IMR-90 (cell line): ENCODE results near the gene LHPP. TPM values are rescaled to one million over a fixed set of nuclear protein-coding genes. Genes with fewer than 3 reads are reported as not detected.

Experiments
- ATAC-seq: fragments of 200-7000 bp; cut with Tn5 transposase; 2 replicates; pipeline ENCODE4 v1.9.1; 2020; ENCODE audit warnings: low read depth, mild to moderate bottlenecking, moderate library complexity
- BruUV-seq: library from RNA; stranded (reverse); fragments of 400-500 nt; replicated peaks from 2 replicates; lab custom pipeline; 2021; lab: Mats Ljungman, UMichigan
- CTCF ChIA-PET: fragments of 300-600 bp; formaldehyde crosslinking; extraction: SDS; loops from one replicate; lab custom pipeline; 2021; ENCODE audit warnings: antibody characterized with exemption; lab: Yijun Ruan, JAX
- POLR2A ChIA-PET: fragments of 300-600 bp; sonication (Branson Sonifier 250); formaldehyde crosslinking; loops from one replicate; lab custom pipeline; 2022; ENCODE audit warnings: antibody characterized with exemption; ENCODE audit not compliant: unreplicated experiment; lab: Charles Lee
- DNase-seq: peaks from one replicate; pipeline ENCODE4 v3.0.0; 2013
- H2AFZ ChIP-seq: replicated peaks from 2 replicates; pipeline ENCODE3; 2013; ENCODE audit warnings: low read length, mild to moderate bottlenecking; ENCODE audit not compliant: poor library complexity
- H2AK5ac ChIP-seq: 2 replicates; pipeline ENCODE4 v1.6.1; 2013; ENCODE audit warnings: low read depth, low read length, inconsistent platforms
- H2AK9ac ChIP-seq: replicated peaks from 2 replicates; pipeline ENCODE3; 2013; ENCODE audit warnings: mild to moderate bottlenecking, low read depth, low read length, moderate library complexity; ENCODE audit not compliant: poor library complexity
- H2BK120ac ChIP-seq: 2 replicates; pipeline ENCODE4 v1.6.1; 2013; ENCODE audit warnings: low read depth, low read length, inconsistent platforms
- H2BK15ac ChIP-seq: 3 replicates; pipeline ENCODE4 v1.6.1; 2013; ENCODE audit warnings: low read depth, low read length, inconsistent platforms
- H2BK20ac ChIP-seq: 2 replicates; pipeline ENCODE4 v1.6.1; 2013; ENCODE audit warnings: low read depth, mild to moderate bottlenecking, inconsistent platforms, low read length, moderate library complexity
- H2BK5ac ChIP-seq: 2 replicates; pipeline ENCODE4 v1.6.1; 2013; ENCODE audit warnings: mild to moderate bottlenecking, low read depth, low read length, inconsistent platforms; ENCODE audit not compliant: poor library complexity, severe bottlenecking
- H3K14ac ChIP-seq: replicated peaks from 2 replicates; pipeline ENCODE4 v1.6.1; 2013; ENCODE audit warnings: low read depth, low read length, inconsistent platforms
- H3K18ac ChIP-seq: 2 replicates; pipeline ENCODE4 v1.6.1; 2013; ENCODE audit warnings: low read depth, low read length, control low read depth
- H3K23ac ChIP-seq: 2 replicates; pipeline ENCODE4 v1.6.1; 2013; ENCODE audit warnings: low read depth, low read length, inconsistent platforms
- H3K27ac ChIP-seq: 2 replicates; pipeline ENCODE4 v1.5.1; 2013; ENCODE audit warnings: mild to moderate bottlenecking, control low read depth, low read length; ENCODE audit not compliant: insufficient read depth
- H3K27me3 ChIP-seq: 2 replicates; pipeline ENCODE4 v1.6.1; 2013; ENCODE audit warnings: low read length; ENCODE audit not compliant: control insufficient read depth, insufficient read depth
- H3K36me3 ChIP-seq: 2 replicates; pipeline ENCODE4 v1.6.1; 2013; ENCODE audit warnings: low read length, mixed read lengths; ENCODE audit not compliant: control insufficient read depth, insufficient read depth
- H3K4ac ChIP-seq: 2 replicates; pipeline ENCODE4 v1.6.1; 2013; ENCODE audit warnings: low read depth, low read length, inconsistent platforms
- H3K4me1 ChIP-seq: 2 replicates; pipeline ENCODE4 v1.6.1; 2013; ENCODE audit warnings: low read length, mixed read lengths; ENCODE audit not compliant: control insufficient read depth, insufficient read depth
- H3K4me2 ChIP-seq: 2 replicates; pipeline ENCODE4 v1.6.1; 2013; ENCODE audit warnings: low read depth, mild to moderate bottlenecking, control low read depth, low read length, moderate library complexity
- H3K4me3 ChIP-seq: 2 replicates; pipeline ENCODE4 v1.5.1; 2013; ENCODE audit warnings: low read depth, mild to moderate bottlenecking, control low read depth, low read length, moderate library complexity; ENCODE audit not compliant: insufficient read depth
- H3K56ac ChIP-seq: 2 replicates; pipeline ENCODE4 v1.6.1; 2013; ENCODE audit warnings: low read length, inconsistent platforms; ENCODE audit not compliant: insufficient read depth; ENCODE audit errors: extremely low read depth
- H3K79me1 ChIP-seq, 2 experiments: 2 replicates each; pipeline ENCODE4 v1.6.1; 2013; ENCODE audit warnings: low read length in 2 of 2, inconsistent platforms in 1 of 2, low read depth in 1 of 2
- H3K9ac ChIP-seq: 2 replicates; pipeline ENCODE4 v1.6.1; 2013; ENCODE audit warnings: low read depth, low read length, control low read depth
- H3K9me1 ChIP-seq: 2 replicates; pipeline ENCODE4 v1.6.1; 2013; ENCODE audit warnings: low read length, inconsistent platforms; ENCODE audit not compliant: insufficient read depth
- H3K9me3 ChIP-seq: 2 replicates; pipeline ENCODE4 v1.6.1; 2013; ENCODE audit warnings: low read length; ENCODE audit not compliant: control insufficient read depth, insufficient read depth
- H4K20me1 ChIP-seq: 2 replicates; pipeline ENCODE4 v1.6.1; 2013; ENCODE audit warnings: low read length, inconsistent platforms; ENCODE audit not compliant: insufficient read depth
- H4K5ac ChIP-seq: 2 replicates; pipeline ENCODE4 v1.6.1; 2013; ENCODE audit warnings: mild to moderate bottlenecking, low read depth, low read length, control low read depth
- H4K8ac ChIP-seq, 2 experiments: 2 replicates each; pipeline ENCODE4 v1.6.1; 2013; ENCODE audit warnings: low read depth in 2 of 2, low read length in 2 of 2, control low read depth in 1 of 2, inconsistent platforms in 1 of 2
- H4K91ac ChIP-seq: 2 replicates; pipeline ENCODE4 v1.6.1; 2013; ENCODE audit warnings: low read depth, low read length, inconsistent platforms; ENCODE audit not compliant: insufficient read depth
- CEBPB ChIP-seq: IDR thresholded peaks from 2 replicates; pipeline ENCODE4 v1.6.1; 2012; ENCODE audit warnings: low read depth, low read length, improper control_type of control experiment
- CHD1 ChIP-seq: IDR thresholded peaks from 2 replicates; pipeline ENCODE4 v1.6.1; 2012; ENCODE audit warnings: low read depth, low read length, improper control_type of control experiment
- FOS ChIP-seq: fragments of 150-350 bp; IDR thresholded peaks from 2 replicates; pipeline ENCODE4 v1.6.1; 2016; ENCODE audit warnings: low read depth, low read length
- MXI1 ChIP-seq: IDR thresholded peaks from 2 replicates; pipeline ENCODE4 v1.6.1; 2012; ENCODE audit warnings: low read depth, mild to moderate bottlenecking, low read length, moderate library complexity, borderline replicate concordance
- NFE2L2 ChIP-seq: fragments of 150-350 bp; IDR thresholded peaks from 2 replicates; pipeline ENCODE4 v1.6.1; 2016; ENCODE audit warnings: low read depth, mild to moderate bottlenecking, low read length
- POLR2A ChIP-seq: IDR thresholded peaks from 2 replicates; pipeline ENCODE4 v1.6.1; 2012; ENCODE audit warnings: mild to moderate bottlenecking, low read depth, low read length
- RAD21 ChIP-seq: IDR thresholded peaks from 2 replicates; pipeline ENCODE4 v1.6.1; 2012; ENCODE audit warnings: low read length, improper control_type of control experiment
- RFX5 ChIP-seq: IDR thresholded peaks from 2 replicates; pipeline ENCODE4 v1.8.0; 2012; ENCODE audit warnings: low read depth, mild to moderate bottlenecking, low read length, moderate library complexity
- SMC3 ChIP-seq: fragments of 150-350 bp; IDR thresholded peaks from 2 replicates; pipeline ENCODE4 v1.6.1; 2016; ENCODE audit warnings: low read depth, mild to moderate bottlenecking, antibody characterized with exemption, low read length, moderate library complexity
- USF2 ChIP-seq: fragments of 150-350 bp; IDR thresholded peaks from 2 replicates; pipeline ENCODE4 v1.6.1; 2017; ENCODE audit warnings: mild to moderate bottlenecking, antibody characterized with exemption, low read length, low read depth
- WGBS, 2 experiments: methylation state at CpG; one replicate each; pipeline versions ENCODE4 v1.1.5 to v1.1.7; 2013; ENCODE audit warnings: missing lambda C conversion rate in 2 of 2; ENCODE audit not compliant: insufficient read length in 1 of 2; ENCODE audit errors: extremely low coverage in 2 of 2; 5-methylcytosine and 5-hydroxymethylcytosine counted together
- dilution Hi-C: fragments of 300-500 bp; cut with HindIII; formaldehyde crosslinking; loops from one replicate; pipeline ENCODE4 v1.14.3; 2018; ENCODE audit warnings: low sequenced_read_pairs; ENCODE audit not compliant: unreplicated experiment
- in situ Hi-C: fragments of 300-500 bp; cut with MboI; formaldehyde crosslinking; loops from 3 replicates; pipeline ENCODE4 v1.14.3; 2019; ENCODE audit warnings: low sequenced_read_pairs, inconsistent platforms, mixed read lengths
- intact Hi-C: fragments of 100-400 bp; cut with micrococcal nuclease; formaldehyde crosslinking; loops from 2 replicates; pipeline ENCODE4 v1.10.0; 2022
- polyA plus RNA-seq, 3 experiments: library from polyadenylated mRNA; depleted of rRNA; stranded (reverse); fragments of >200 nt; gene quantifications; 2 replicates each; pipeline ENCODE4 v1.2.3, GENCODE V29; 2012; ENCODE audit warnings: low replicate concordance in 1 of 3
- total RNA-seq: library from RNA; depleted of rRNA; stranded (reverse); fragments of >200 nt; gene quantifications from 2 replicates; pipeline ENCODE4 v1.2.3, GENCODE V29; 2012
- TF ChIP-seq, protein P1 (sequence below): conservative IDR thresholded peaks from 2 replicates; pipeline ENCODE4 v1.5.1; 2012; ENCODE audit warnings: mild to moderate bottlenecking, low read depth, low read length, improper control_type of control experiment

LHPP gene
- total and polyA plus RNA-seq, 2 of the 4 experiments (the other 2 are of a cell fraction) = 2.7 to 8.3 TPM

- no peak overlapping the region for H2BK120ac ChIP-seq
- H3K27ac ChIP-seq = no peak overlapping the region
- H3K27me3 ChIP-seq = peaks cover 26% of the 10 kb centered on the region
- H2AK5ac ChIP-seq = no peak overlapping the region
- no peak overlapping the region for H2BK20ac ChIP-seq
- 61% methylated on average over 3 of the region's 21 CpGs; no CpG with 5 or more reads in 1 of the 2 experiments for WGBS, 2 experiments
- ATAC-seq (no peak), DNase-seq (no peak)
- H3K9me1 ChIP-seq = no peaks in the 10 kb centered on the region
- no peak overlapping the region for H3K9ac ChIP-seq
- CTCF ChIA-PET = no interaction called here
- no peaks in the 10 kb centered on the region for H3K36me3 ChIP-seq
- H3K4me1 ChIP-seq = no peaks in the 10 kb centered on the region
- H3K14ac ChIP-seq = no peak overlapping the region
- no peak overlapping the region for H2AFZ ChIP-seq
- no peak overlapping the region for H3K23ac ChIP-seq
- no peak overlapping the region for H2BK15ac ChIP-seq
- H4K91ac ChIP-seq = no peak overlapping the region
- in situ Hi-C loops = no loop called here
- dilution Hi-C loops = no loop called here
- no peak overlapping the region for H3K4ac ChIP-seq
- no peak overlapping the region for H3K18ac ChIP-seq
- TF ChIP-seq POLR2A (no peak), SMC3 (no peak), RAD21 (no peak), NFE2L2 (no peak), CEBPB (no peak), USF2 (no peak), MXI1 (no peak), FOS (no peak), CHD1 (no peak), RFX5 (no peak)
- TF ChIP-seq, protein P1, sequence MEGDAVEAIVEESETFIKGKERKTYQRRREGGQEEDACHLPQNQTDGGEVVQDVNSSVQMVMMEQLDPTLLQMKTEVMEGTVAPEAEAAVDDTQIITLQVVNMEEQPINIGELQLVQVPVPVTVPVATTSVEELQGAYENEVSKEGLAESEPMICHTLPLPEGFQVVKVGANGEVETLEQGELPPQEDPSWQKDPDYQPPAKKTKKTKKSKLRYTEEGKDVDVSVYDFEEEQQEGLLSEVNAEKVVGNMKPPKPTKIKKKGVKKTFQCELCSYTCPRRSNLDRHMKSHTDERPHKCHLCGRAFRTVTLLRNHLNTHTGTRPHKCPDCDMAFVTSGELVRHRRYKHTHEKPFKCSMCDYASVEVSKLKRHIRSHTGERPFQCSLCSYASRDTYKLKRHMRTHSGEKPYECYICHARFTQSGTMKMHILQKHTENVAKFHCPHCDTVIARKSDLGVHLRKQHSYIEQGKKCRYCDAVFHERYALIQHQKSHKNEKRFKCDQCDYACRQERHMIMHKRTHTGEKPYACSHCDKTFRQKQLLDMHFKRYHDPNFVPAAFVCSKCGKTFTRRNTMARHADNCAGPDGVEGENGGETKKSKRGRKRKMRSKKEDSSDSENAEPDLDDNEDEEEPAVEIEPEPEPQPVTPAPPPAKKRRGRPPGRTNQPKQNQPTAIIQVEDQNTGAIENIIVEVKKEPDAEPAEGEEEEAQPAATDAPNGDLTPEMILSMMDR = no peak
- H4K5ac ChIP-seq = no peak overlapping the region
- no peaks in the 10 kb centered on the region for H3K9me3 ChIP-seq
- no peak overlapping the region for H4K8ac ChIP-seq
- 0 out of 2 replicates have a peak, but pooled peaks cover 3% of the 10 kb centered on the region for H4K20me1 ChIP-seq
- POLR2A ChIA-PET = no interaction called here
- peak overlapping the region; percentile 28 for H2AK9ac ChIP-seq
- no peak overlapping the region for H2BK5ac ChIP-seq
- no peak overlapping the region for H3K4me3 ChIP-seq
- intact Hi-C loops = no loop called here
- H3K4me2 ChIP-seq = no peak overlapping the region
- H3K79me1 ChIP-seq = no peaks in the 10 kb centered on the region
- H3K56ac ChIP-seq = no peak overlapping the region
- no TSS peak for BruUV-seq
Observed at GRCh38 chr10:124568848-124569622, 107.4 kb downstream of the LHPP start.
